Breast epithelium (tissue), 4 donors: ENCODE results near the gene MBOAT7. TPM values are rescaled to one million over a fixed set of nuclear protein-coding genes. Genes with fewer than 3 reads are reported as not detected.
"Not testable (repeated sequence)": the region's sequence is repeated elsewhere in the genome, so short reads cannot be mapped to it uniquely, and the experiment has no call there.

Experiments used
- DNase-seq, 2 donors: peaks; one replicate each; pipeline ENCODE4 v3.0.0-alpha.2; 2019; ENCODE audit warnings: low spot score in 2 of 2
- H3K27ac ChIP-seq, 2 donors: fragments of 200-600 bp; sonication (generic) in 1 of 2; one replicate each; pipeline ENCODE4 v1.5.1; 2016 to 2019; ENCODE audit warnings: mild to moderate bottlenecking in 1 of 2
- H3K27me3 ChIP-seq, 2 donors: fragments of 200-600 bp; sonication (generic) in 1 of 2; one replicate each; pipeline versions ENCODE4 v1.5.1 to v1.6.0; 2017 to 2019; ENCODE audit warnings: control low read depth in 1 of 2, mild to moderate bottlenecking in 1 of 2
- H3K36me3 ChIP-seq: fragments of 200-600 bp; one replicate; pipeline ENCODE4 v1.5.1; 2019
- H3K4me1 ChIP-seq, 2 donors: fragments of 200-600 bp; sonication (generic); one replicate each; pipeline ENCODE4 v1.5.1; 2016 to 2019; ENCODE audit warnings: control low read depth in 1 of 2
- H3K4me3 ChIP-seq, 3 donors: fragments of 200-600 bp; sonication (generic); 1 replicate in 2 of 3; 2 replicates in 1 of 3; pipeline ENCODE4 v1.5.1; 2016 to 2019; ENCODE audit warnings: mild to moderate bottlenecking in 3 of 3, moderate library complexity in 2 of 3
- H3K9me3 ChIP-seq, 2 donors: fragments of 200-600 bp; sonication (generic) in 1 of 2; one replicate each; pipeline ENCODE4 v1.5.1; 2016 to 2019; ENCODE audit warnings: control low read depth in 1 of 2
- POLR2A ChIP-seq: fragments of 450-650 bp; IDR thresholded peaks from one replicate; pipeline ENCODE4 v1.6.1; 2016; ENCODE audit warnings: antibody characterized with exemption, mild to moderate bottlenecking, moderate library complexity
- POLR2AphosphoS5 ChIP-seq, 3 donors: sonication (generic); formaldehyde crosslinking; IDR thresholded peaks; one replicate each; pipeline ENCODE4 v1.6.1; 2017; ENCODE audit warnings: antibody characterized with exemption in 3 of 3
- intact Hi-C: fragments of 100-400 bp; cut with DNase I; formaldehyde crosslinking; loops from one replicate; pipeline ENCODE4 v1.15.1; 2023; ENCODE audit warnings: low total_unique reads
- total RNA-seq, 3 donors: library from RNA; depleted of rRNA; stranded (reverse); fragments of >200 nt; gene quantifications; one replicate each; pipeline ENCODE4 v1.1.0, GENCODE V29; 2016
- TF ChIP-seq, protein P1 (sequence below), 3 donors: fragments of 450-650 bp; IDR thresholded peaks; one replicate each; pipeline ENCODE4 v1.5.1; 2016 to 2017; ENCODE audit warnings: antibody characterized with exemption in 3 of 3, mild to moderate bottlenecking in 3 of 3, moderate library complexity in 3 of 3

Gene MBOAT7
- total RNA-seq, 3 donors from 2014 or later, result 16.5 to 37.3 (median 24.6) TPM

DNA sequence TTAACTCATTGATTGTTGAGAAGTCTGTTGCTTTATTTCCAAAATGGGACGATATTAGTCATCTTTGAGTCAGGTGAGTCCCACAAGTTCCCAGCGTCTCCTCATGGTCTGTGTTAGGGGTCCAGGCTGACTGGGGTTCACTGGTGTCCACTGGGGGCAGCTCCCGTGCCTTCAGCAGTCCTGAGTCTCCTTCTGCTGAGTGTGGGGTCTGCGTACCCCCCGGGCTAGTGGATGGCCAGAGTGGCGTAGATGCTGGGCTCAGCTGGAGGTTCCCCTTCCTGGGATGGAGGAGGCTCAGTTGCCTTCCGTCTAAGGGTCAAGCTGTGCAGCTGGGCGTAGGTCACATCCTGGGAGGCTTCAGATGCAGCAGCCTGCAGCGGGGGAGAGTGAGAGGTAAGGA, 27.5 kb upstream of the MBOAT7 start:
- Histone ChIP-seq H3K36me3 (no peaks in the 10 kb centered on the region), H3K9me3 (no peaks in the 10 kb centered on the region), H3K27me3 (no peaks in the 10 kb centered on the region), H3K4me3 (no peak overlapping the region), H3K4me1 (no peaks in the 10 kb centered on the region), H3K27ac (no peak overlapping the region)
- no peak for TF ChIP-seq POLR2AphosphoS5 (IDR thresholded peaks at IDR 0.05)
- no peak for TF ChIP-seq POLR2A
- TF ChIP-seq, protein P1, sequence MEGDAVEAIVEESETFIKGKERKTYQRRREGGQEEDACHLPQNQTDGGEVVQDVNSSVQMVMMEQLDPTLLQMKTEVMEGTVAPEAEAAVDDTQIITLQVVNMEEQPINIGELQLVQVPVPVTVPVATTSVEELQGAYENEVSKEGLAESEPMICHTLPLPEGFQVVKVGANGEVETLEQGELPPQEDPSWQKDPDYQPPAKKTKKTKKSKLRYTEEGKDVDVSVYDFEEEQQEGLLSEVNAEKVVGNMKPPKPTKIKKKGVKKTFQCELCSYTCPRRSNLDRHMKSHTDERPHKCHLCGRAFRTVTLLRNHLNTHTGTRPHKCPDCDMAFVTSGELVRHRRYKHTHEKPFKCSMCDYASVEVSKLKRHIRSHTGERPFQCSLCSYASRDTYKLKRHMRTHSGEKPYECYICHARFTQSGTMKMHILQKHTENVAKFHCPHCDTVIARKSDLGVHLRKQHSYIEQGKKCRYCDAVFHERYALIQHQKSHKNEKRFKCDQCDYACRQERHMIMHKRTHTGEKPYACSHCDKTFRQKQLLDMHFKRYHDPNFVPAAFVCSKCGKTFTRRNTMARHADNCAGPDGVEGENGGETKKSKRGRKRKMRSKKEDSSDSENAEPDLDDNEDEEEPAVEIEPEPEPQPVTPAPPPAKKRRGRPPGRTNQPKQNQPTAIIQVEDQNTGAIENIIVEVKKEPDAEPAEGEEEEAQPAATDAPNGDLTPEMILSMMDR (IDR thresholded peaks at IDR 0.05), result no peak
- intact Hi-C loops, result no loop called here
- no peak for DNase-seq

DNA sequence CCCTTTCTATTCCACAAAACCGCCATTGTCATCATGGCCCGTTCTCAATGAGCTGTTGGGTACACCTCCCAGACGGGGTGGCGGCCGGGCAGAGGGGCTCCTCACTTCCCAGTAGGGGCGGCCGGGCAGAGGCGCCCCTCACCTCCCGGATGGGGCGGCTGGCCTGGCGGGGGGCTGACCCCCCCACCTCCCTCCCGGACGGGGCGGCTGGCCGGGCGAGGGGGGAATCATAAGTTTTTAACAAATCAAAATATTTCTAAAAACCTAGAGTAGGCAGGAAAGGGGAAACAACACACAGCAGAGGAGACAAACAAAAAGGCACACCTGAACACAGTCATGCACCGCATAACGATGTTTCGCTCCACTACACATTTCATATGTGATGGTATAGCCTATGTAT, 25.4 kb upstream of the MBOAT7 start:
- H3K4me1 ChIP-seq, H3K4me3 ChIP-seq, H3K9me3 ChIP-seq, H3K27ac ChIP-seq, intact Hi-C loops, H3K36me3 ChIP-seq, DNase-seq, H3K27me3 ChIP-seq: not testable (repeated sequence)

DNA sequence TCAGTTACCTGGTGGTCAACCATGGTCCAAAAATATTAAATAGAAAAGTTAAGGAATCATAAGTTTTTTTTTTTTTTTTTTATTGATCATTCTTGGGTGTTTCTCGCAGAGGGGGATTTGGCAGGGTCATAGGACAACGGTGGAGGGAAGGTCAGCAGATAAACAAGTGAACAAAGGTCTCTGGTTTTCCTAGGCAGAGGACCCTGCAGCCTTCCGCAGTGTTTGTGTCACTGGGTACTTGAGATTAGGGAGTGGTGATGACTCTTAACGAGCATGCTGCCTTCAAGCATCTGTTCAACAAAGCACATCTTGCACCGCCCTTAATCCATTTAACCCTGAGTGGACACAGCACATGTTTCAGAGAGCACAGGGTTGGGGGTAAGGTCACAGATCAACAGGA, 24.8 kb upstream of the MBOAT7 start:
- H3K27ac ChIP-seq, H3K4me1 ChIP-seq, H3K4me3 ChIP-seq, H3K27me3 ChIP-seq, DNase-seq, intact Hi-C loops, H3K36me3 ChIP-seq, H3K9me3 ChIP-seq: not testable (repeated sequence)

DNA sequence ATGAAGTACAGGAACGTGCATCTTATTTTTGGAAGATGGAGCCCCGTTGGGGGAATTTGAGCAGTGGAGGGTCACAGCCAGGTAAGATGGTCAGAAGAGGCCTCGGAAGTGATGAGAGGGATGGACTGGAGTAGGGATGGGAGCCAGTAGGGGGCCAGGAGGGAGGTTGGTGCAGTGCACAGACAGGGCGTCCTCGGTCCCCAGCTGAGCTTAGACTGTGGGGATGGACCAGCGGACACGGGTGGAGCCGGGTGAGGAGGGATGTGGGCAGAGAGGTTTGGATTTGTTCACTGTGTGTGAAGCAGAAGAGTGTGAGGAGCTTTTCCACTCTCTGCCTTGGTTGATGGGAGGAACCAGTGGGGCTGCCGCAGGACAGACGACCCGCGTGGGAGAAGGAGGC, 21.9 kb upstream of the MBOAT7 start:
- intact Hi-C loops, result no loop called here
- H3K36me3 ChIP-seq, result peaks cover 4% of the 10 kb centered on the region
- DNase-seq, result no peak
- no peak for TF ChIP-seq POLR2AphosphoS5 (IDR thresholded peaks at IDR 0.05)
- TF ChIP-seq POLR2A, result no peak
- TF ChIP-seq, protein P1 (IDR thresholded peaks at IDR 0.05), result no peak
- no peaks in the 10 kb centered on the region for H3K27me3 ChIP-seq
- H3K27ac ChIP-seq, result peak overlapping the region in 1 of 2 donors; percentile 56
- H3K4me1 ChIP-seq, result peaks cover 0 to 13% of the 10 kb centered on the region in 2 donors
- H3K9me3 ChIP-seq, result no peaks in the 10 kb centered on the region
- H3K4me3 ChIP-seq, result peak overlapping the region in 1 of 3 donors; percentile 46

DNA sequence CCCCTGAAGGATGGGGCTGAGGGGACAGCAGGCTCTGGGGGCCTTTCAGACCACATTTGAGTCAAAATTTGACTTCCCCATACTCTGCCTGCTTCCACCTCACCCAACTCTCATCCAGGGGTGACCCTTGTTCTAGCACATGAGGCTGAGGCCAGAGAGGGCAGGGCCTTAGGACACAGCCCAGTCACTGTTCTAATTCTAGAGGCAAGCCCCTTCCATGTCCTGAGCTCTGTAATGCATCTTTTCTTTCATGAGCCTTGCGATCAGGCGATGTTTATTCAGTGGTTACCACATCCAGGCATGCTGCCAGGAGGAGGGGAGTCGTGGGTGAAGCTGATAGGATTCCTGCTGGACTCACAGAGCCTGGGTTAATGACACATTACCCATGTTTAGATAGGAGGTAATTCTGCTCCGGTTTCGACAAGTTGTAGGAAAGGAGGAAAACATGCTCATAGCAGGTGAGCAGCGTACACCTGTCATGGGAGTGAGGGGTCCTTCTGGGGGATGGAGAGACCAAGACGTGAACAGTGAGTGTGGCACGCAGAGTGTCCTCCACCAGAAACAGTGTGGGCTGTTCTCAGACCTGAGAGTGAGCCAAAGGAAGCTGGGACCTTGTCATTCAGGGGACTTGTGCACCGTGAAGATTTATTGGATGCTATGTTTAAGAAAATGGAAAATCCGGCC, 20.6 kb upstream of the MBOAT7 start:
- peak overlapping the region in 1 of 3 donors; percentile 46 for H3K4me3 ChIP-seq
- peak; percentile 75 to 76 for DNase-seq
- H3K27me3 ChIP-seq, result no peaks in the 10 kb centered on the region
- H3K36me3 ChIP-seq, result peaks cover 4% of the 10 kb centered on the region
- peaks cover 0 to 13% of the 10 kb centered on the region in 2 donors for H3K4me1 ChIP-seq
- intact Hi-C loops, result no loop called here
- H3K9me3 ChIP-seq, result no peaks in the 10 kb centered on the region
- TF ChIP-seq POLR2AphosphoS5 (IDR thresholded peaks at IDR 0.05) (peak in 2 of 3 donors; percentile 61 to 82), POLR2A (no peak)
- H3K27ac ChIP-seq, result peak overlapping the region; percentile 71 to 96

DNA sequence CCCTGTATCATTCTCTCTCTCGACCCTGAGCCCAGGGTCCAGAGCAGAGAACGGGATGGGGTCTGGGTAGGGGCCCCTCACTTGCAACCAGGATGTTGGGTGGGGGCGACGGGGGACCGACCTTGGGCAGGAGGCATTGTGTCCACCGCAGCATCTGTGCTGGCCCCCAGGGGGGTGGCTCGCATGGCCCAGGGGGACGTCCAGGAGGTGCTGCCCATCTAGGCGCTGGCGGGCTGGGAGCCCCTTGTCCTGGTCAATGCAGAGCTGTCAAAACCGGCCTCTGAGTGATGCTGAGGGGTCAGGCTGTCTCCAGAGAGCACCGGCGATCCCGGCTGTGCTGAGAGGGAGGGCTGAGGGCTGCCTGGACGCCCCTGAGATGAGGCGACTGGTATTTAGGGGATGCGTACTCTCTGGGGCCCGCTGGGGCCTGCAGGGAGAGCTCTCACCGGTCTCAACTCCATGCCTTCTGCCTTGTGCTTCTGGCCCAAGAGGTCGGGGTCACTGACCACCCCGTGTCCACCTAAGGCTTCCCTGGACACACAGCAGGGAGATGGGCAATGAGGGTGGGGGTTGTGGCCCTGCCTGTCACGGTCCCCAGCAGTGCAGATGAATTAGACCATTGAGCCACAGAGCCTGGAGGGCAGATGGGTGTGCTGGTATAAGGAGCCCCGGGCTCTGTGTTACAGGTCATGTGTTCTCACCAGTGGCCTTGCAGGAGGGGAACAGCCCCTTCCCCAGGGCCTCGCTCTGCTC, 19.9 kb upstream of the MBOAT7 start:
- H3K9me3 ChIP-seq, result no peaks in the 10 kb centered on the region
- H3K4me3 ChIP-seq, result peak overlapping the region in 1 of 3 donors; percentile 46
- peaks cover 0 to 13% of the 10 kb centered on the region in 2 donors for H3K4me1 ChIP-seq
- TF ChIP-seq, protein P1 (IDR thresholded peaks at IDR 0.05), result no peak
- TF ChIP-seq POLR2AphosphoS5 (IDR thresholded peaks at IDR 0.05) (peak in 1 of 3 donors; percentile 5), POLR2A (no peak)
- H3K27me3 ChIP-seq, result no peaks in the 10 kb centered on the region
- DNase-seq, result no peak
- peaks cover 4% of the 10 kb centered on the region for H3K36me3 ChIP-seq
- peak overlapping the region; percentile 71 to 96 for H3K27ac ChIP-seq
- intact Hi-C loops, result no loop called here
